Breast epithelium (tissue), 3 donors: ENCODE measurements around the gene TNNC2.

Experiments
- CTCF ChIP-seq, 3 donors: fragments of 450-650 bp; IDR thresholded peaks; one replicate each; pipeline ENCODE4 v1.5.1; 2016 to 2017; ENCODE audit warnings: antibody characterized with exemption in 3 of 3, mild to moderate bottlenecking in 3 of 3, moderate library complexity in 3 of 3
- POLR2A ChIP-seq: fragments of 450-650 bp; IDR thresholded peaks from one replicate; pipeline ENCODE4 v1.6.1; 2016; ENCODE audit warnings: antibody characterized with exemption, mild to moderate bottlenecking, moderate library complexity
- POLR2AphosphoS5 ChIP-seq, 3 donors: sonication (generic); formaldehyde crosslinking; IDR thresholded peaks; one replicate each; pipeline ENCODE4 v1.6.1; 2017; ENCODE audit warnings: antibody characterized with exemption in 3 of 3

GRCh38 chr20:45775411-45775810 is 51.7 kb downstream of the TNNC2 start:
- TF ChIP-seq CTCF (IDR thresholded peaks at IDR 0.05) (no peak), POLR2AphosphoS5 (IDR thresholded peaks at IDR 0.05) (no peak), POLR2A (no peak)
